CD14-positive monocyte (primary cell): ENCODE data around the gene HOXC11. TPM values are rescaled to one million over a fixed set of nuclear protein-coding genes. Genes with fewer than 3 reads are reported as not detected.
A peak's percentile ranks its signal among the peaks of the same experiment; 100 is the strongest.

Experiments
- DNase-seq, 3 donors: peaks; one replicate each; pipeline ENCODE4 v3.0.0-alpha.2; 2011 to 2022
- H2AFZ ChIP-seq: 2 replicates; pipeline ENCODE4 v1.6.0; 2012; ENCODE audit warnings: mild to moderate bottlenecking, low read depth, low read length, inconsistent platforms; ENCODE audit not compliant: insufficient read depth, poor library complexity, severe bottlenecking
- H3K27ac ChIP-seq, 2 donors: 1 replicate in 1 of 2; 2 replicates in 1 of 2; pipeline ENCODE4 v1.5.1; 2012 to 2013; ENCODE audit warnings: low read length in 2 of 2, control low read depth in 1 of 2, inconsistent platforms in 1 of 2, low read depth in 1 of 2, mild to moderate bottlenecking in 1 of 2
- H3K27me3 ChIP-seq, 2 donors: one replicate each; pipeline versions ENCODE4 v1.6.0 to v1.6.1; 2011 to 2013; ENCODE audit warnings: low read length in 2 of 2; ENCODE audit not compliant: control insufficient read depth in 2 of 2, insufficient read depth in 2 of 2
- H3K36me3 ChIP-seq, 2 donors: replicated peaks in 1 of 2; 1 replicate in 1 of 2; 2 replicates in 1 of 2; pipeline versions ENCODE4 v1.5.1 to v1.6.1; 2012 to 2013; ENCODE audit warnings: low read length in 2 of 2, control low read depth in 1 of 2, inconsistent platforms in 1 of 2, mild to moderate bottlenecking in 1 of 2; ENCODE audit not compliant: insufficient read depth in 2 of 2, control insufficient read depth in 1 of 2
- H3K4me1 ChIP-seq, 2 donors: 1 replicate in 1 of 2; 2 replicates in 1 of 2; pipeline versions ENCODE4 v1.5.1 to v1.6.1; 2012 to 2013; ENCODE audit warnings: low read length in 2 of 2, control low read depth in 1 of 2, inconsistent platforms in 1 of 2, mild to moderate bottlenecking in 1 of 2, moderate library complexity in 1 of 2; ENCODE audit not compliant: insufficient read depth in 2 of 2, control insufficient read depth in 1 of 2
- H3K4me2 ChIP-seq: replicated peaks from 2 replicates; pipeline ENCODE3; 2012; ENCODE audit warnings: low read length, moderate library complexity, mild to moderate bottlenecking; ENCODE audit not compliant: poor library complexity, severe bottlenecking; ENCODE audit errors: extremely low read depth
- H3K4me3 ChIP-seq, 3 experiments: fragments of 200-600 bp in 1 of 3; sonication (generic) in 1 of 3; replicated peaks in 1 of 3; 1 replicate in 2 of 3; 2 replicates in 1 of 3; pipeline ENCODE4 v1.5.1; 2011 to 2013; ENCODE audit warnings: low read length in 3 of 3, mild to moderate bottlenecking in 3 of 3, control low read depth in 2 of 3, low read depth in 2 of 3, inconsistent platforms in 1 of 3, moderate library complexity in 1 of 3
- H3K79me2 ChIP-seq: 2 replicates; pipeline ENCODE4 v1.6.0; 2012; ENCODE audit warnings: mild to moderate bottlenecking, control low read depth, inconsistent platforms, low read length, moderate library complexity; ENCODE audit not compliant: insufficient read depth
- H3K9ac ChIP-seq: 2 replicates; pipeline ENCODE4 v1.6.0; 2017; ENCODE audit warnings: low read length, mild to moderate bottlenecking; ENCODE audit not compliant: insufficient read depth, poor library complexity, severe bottlenecking
- H3K9me3 ChIP-seq, 2 donors: replicated peaks in 1 of 2; 1 replicate in 1 of 2; 2 replicates in 1 of 2; pipeline versions ENCODE4 v1.5.1 to v1.6.1; 2012 to 2013; ENCODE audit warnings: low read length in 2 of 2, control low read depth in 1 of 2; ENCODE audit not compliant: control insufficient read depth in 1 of 2, insufficient read depth in 1 of 2
- H4K20me1 ChIP-seq: 2 replicates; pipeline ENCODE4 v1.6.0; 2012; ENCODE audit warnings: mild to moderate bottlenecking, low read length, control low read depth, moderate library complexity; ENCODE audit not compliant: insufficient read depth
- H3K27ac Mint-ChIP-seq, 7 donors: one replicate each; pipeline ENCODE4 v1.8.0; 2020; ENCODE audit warnings: mild to moderate bottlenecking in 7 of 7, mixed read lengths in 7 of 7, moderate library complexity in 6 of 7, inconsistent platforms in 2 of 7
- H3K27me3 Mint-ChIP-seq, 3 donors: one replicate each; pipeline ENCODE4 v1.8.0; 2021 to 2022; ENCODE audit warnings: low read depth in 3 of 3, mild to moderate bottlenecking in 3 of 3, mixed read lengths in 3 of 3, moderate library complexity in 3 of 3, inconsistent platforms in 1 of 3
- H3K36me3 Mint-ChIP-seq, 2 donors: one replicate each; pipeline ENCODE4 v1.8.0; 2020; ENCODE audit warnings: mixed read lengths in 2 of 2, inconsistent platforms in 1 of 2, mild to moderate bottlenecking in 1 of 2
- H3K4me1 Mint-ChIP-seq: one replicate; pipeline ENCODE4 v1.8.0; 2020; ENCODE audit warnings: mild to moderate bottlenecking, mixed read lengths
- H3K4me3 Mint-ChIP-seq, 2 donors: one replicate each; pipeline ENCODE4 v1.8.0; 2020; ENCODE audit warnings: mild to moderate bottlenecking in 2 of 2, mixed read lengths in 2 of 2, moderate library complexity in 1 of 2
- H3K9me3 Mint-ChIP-seq, 7 donors: one replicate each; pipeline ENCODE4 v1.8.0; 2020 to 2022; ENCODE audit warnings: mixed read lengths in 7 of 7, mild to moderate bottlenecking in 6 of 7, moderate library complexity in 6 of 7, inconsistent platforms in 2 of 7
- CTCF ChIP-seq: fragments of 200-600 bp; IDR thresholded peaks from one replicate; pipeline ENCODE4 v1.8.0; 2022; ENCODE audit warnings: antibody characterized with exemption, mild to moderate bottlenecking
- WGBS: methylation state at CpG from one replicate; pipeline ENCODE4 v1.1.5; 2013; ENCODE audit warnings: missing lambda C conversion rate; ENCODE audit not compliant: insufficient coverage; 5-methylcytosine and 5-hydroxymethylcytosine counted together
- intact Hi-C, 2 donors: fragments of 100-400 bp; cut with micrococcal nuclease; formaldehyde crosslinking; loops; one replicate each; pipeline versions ENCODE4 v1.15.0 to v1.15.1; 2023
- polyA plus RNA-seq, 3 donors: library from polyadenylated mRNA; depleted of rRNA in 1 of 3; unstranded in 2 of 3; stranded (reverse) in 1 of 3; fragments of 300-500 nt in 2 of 3; fragments of >200 nt in 1 of 3; fragmentation: Illumina TruSeq in 2 of 3; gene quantifications; 1 replicate in 2 of 3; 2 replicates in 1 of 3; pipeline ENCODE4 v1.2.3, GENCODE V29; 2012 to 2021

The HOXC11 gene
- polyA plus RNA-seq, 3 donors, result not detected

DNA sequence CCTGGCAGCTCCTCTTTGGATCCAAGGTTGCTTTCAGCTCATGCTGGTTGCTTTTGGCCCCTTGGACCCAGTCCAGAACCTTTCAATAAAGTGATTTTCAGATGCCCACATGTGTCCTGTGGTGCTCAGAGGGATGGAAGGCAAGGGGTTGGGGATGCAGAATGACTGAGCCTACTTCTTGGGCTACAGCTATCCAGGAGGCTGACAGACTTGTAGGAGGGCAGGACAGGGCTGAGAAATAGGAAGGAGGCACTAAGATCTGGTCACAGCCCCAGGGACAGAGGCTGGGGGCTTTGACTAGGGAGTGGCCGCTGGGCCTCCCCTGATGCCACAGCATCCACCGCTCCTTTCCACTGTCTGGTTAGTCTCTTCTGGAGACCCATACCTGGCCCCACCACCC is 1.2 kb upstream of the HOXC11 start:
- Histone ChIP-seq H3K27me3 (peaks cover 100% of the 10 kb centered on the region in 2 donors), H3K4me2 (no peak overlapping the region), H2AFZ (no peak overlapping the region), H4K20me1 (no peaks in the 10 kb centered on the region), H3K4me1 (peaks cover 10 to 23% of the 10 kb centered on the region in 2 donors), H3K36me3 (no peaks in the 10 kb centered on the region), H3K79me2 (no peaks in the 10 kb centered on the region), H3K4me3 (no peak overlapping the region), H3K9me3 (peaks cover 22 to 83% of the 10 kb centered on the region in 2 donors), H3K9ac (no peak overlapping the region), H3K27ac (no peak overlapping the region)
- Mint-ChIP-seq H3K27ac (no peak overlapping the region), H3K9me3 (peaks cover 6 to 70% (median 47%) of the 10 kb centered on the region in 7 donors), H3K4me1 (peaks cover 30% of the 10 kb centered on the region), H3K4me3 (peak overlapping the region in 1 of 2 donors; percentile 76), H3K36me3 (peaks cover 7 to 26% of the 10 kb centered on the region in 2 donors), H3K27me3 (peaks cover 97 to 100% (median 99%) of the 10 kb centered on the region in 3 donors)
- no peak for DNase-seq
- no peak for TF ChIP-seq CTCF
- intact Hi-C loops, result loop anchor here in 1 of 2 donors (10.0 kb wide), 1 partner anchor 63 kb away; the partner anchor contains the start of gene HOXC5
- WGBS, result 33% methylated on average over 2 of the region's 2 CpGs

DNA sequence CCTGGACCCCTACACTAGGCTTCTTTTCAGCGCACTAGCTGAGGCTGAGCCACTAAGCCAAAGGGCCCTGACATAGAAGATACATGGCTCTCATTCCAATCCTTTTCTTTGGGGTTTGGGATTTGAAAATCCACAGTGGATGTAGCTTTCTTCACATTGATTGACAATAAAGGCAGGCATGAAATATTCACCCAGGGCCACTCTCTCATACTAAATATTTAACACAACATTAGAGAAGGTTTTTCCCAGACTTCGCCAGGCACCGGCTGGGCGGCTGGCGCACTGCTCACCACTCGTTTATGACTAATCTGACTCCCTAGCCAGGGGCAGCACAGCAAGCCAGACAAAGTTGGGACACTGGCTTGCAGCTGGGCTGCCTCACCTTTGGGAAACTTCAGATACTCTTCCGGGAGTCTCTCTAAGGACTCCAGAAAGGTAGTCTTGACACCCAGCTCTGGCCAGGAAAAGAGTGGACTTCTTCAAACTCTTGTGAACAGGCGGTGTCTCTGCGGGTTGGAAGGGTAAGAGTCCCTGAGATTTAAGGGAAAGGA is 699 bp upstream of the HOXC11 start:
- H3K36me3 Mint-ChIP-seq, result peaks cover 7 to 27% of the 10 kb centered on the region in 2 donors
- Histone ChIP-seq H3K9me3 (peaks cover 20 to 82% of the 10 kb centered on the region in 2 donors), H3K27ac (no peak overlapping the region), H3K79me2 (no peaks in the 10 kb centered on the region), H3K9ac (no peak overlapping the region), H2AFZ (no peak overlapping the region), H3K36me3 (no peaks in the 10 kb centered on the region), H3K4me1 (peaks cover 10 to 23% of the 10 kb centered on the region in 2 donors), H4K20me1 (no peaks in the 10 kb centered on the region), H3K4me2 (no peak overlapping the region), H3K27me3 (peaks cover 100% of the 10 kb centered on the region in 2 donors), H3K4me3 (no peak overlapping the region)
- WGBS, result 32% methylated on average over 6 of the region's 9 CpGs
- H3K27ac Mint-ChIP-seq, result no peak overlapping the region
- H3K9me3 Mint-ChIP-seq, result peaks cover 6 to 72% (median 44%) of the 10 kb centered on the region in 7 donors
- peaks cover 29% of the 10 kb centered on the region for H3K4me1 Mint-ChIP-seq
- no peak for TF ChIP-seq CTCF
- peak overlapping the region in 1 of 2 donors; percentile 76 for H3K4me3 Mint-ChIP-seq
- peaks cover 97 to 100% (median 99%) of the 10 kb centered on the region in 3 donors for H3K27me3 Mint-ChIP-seq
- DNase-seq, result no peak
- intact Hi-C loops, result loop anchor here in 1 of 2 donors (10.0 kb wide), 1 partner anchor 63 kb away; the partner anchor contains the start of gene HOXC5
